Activated T-cell treated with anti-CD3 and anti-CD28 coated beads for 48 hours (primary cell): ENCODE data around the gene FITM1.
"Not testable (repeated sequence)": the region's sequence is repeated elsewhere in the genome, so short reads cannot be mapped to it uniquely, and the experiment has no call there.

ENCODE experiments used
- DNase-seq: peaks from one replicate; pipeline ENCODE4 v3.0.0-alpha.2; 2020; ENCODE audit warnings: low read depth

FITM1 gene

DNA sequence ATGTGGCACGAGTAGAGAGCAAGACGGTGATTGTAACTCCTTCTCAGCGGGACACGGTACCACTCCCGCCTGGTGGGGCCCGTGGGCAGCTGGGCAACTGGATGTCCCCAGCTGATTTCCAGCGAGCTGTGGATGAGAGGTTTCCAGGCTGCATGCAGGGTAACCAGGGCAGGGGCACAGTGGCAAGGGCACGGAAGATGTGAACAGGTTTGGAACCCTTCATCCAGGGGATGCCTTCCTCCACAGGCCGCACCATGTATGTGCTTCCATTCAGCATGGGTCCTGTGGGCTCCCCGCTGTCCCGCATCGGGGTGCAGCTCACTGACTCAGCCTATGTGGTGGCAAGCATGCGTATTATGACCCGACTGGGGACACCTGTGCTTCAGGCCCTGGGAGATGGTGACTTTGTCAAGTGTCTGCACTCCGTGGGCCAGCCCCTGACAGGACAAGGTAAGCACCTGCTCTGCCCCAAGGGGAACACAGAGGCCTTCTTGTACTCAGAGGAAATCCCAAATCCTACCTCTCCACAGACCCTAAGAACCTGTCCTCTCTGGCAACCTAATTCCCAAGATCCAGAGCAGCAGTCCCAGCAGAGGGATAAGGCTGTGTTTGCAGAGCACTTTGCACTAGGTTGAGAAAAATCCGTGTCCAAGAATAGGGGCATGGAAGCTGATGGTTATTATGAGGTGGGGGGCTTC lies 32.1 kb upstream of the FITM1 start:
- no peak for DNase-seq

DNA sequence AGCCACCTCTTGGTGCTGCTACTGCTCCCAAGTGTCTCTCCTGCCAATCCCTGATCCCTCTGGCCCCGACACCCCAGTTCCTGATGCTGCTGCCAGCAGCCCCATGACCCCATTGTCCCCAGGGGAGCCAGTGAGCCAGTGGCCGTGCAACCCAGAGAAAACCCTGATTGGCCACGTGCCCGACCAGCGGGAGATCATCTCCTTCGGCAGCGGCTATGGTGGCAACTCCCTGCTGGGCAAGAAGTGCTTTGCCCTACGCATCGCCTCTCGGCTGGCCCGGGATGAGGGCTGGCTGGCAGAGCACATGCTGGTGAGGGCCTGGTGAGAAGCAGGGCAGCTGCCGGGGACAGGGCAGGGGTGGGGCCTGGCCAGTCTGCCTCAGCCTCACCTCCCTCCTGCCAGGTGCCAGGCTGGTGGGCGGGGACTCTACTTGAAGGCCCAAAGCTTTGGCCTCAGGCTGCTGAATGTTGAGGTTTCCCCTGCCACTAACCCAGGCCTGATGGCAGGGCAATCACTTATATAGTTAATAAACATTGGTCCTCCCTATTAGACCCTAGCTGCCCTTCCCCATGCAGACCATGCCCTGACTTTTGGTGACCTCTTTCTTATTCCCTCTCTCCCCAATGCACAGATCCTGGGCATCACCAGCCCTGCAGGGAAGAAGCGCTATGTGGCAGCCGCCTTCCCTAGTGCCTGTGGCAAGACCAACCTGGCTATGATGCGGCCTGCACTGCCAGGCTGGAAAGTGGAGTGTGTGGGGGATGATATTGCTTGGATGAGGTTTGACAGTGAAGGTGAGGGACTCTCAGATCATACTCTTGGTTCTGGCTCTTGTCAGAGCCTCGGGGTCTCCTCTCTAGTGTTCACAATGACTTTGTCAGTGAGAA lies 31.3 kb upstream of the FITM1 start:
- DNase-seq = no peak

DNA sequence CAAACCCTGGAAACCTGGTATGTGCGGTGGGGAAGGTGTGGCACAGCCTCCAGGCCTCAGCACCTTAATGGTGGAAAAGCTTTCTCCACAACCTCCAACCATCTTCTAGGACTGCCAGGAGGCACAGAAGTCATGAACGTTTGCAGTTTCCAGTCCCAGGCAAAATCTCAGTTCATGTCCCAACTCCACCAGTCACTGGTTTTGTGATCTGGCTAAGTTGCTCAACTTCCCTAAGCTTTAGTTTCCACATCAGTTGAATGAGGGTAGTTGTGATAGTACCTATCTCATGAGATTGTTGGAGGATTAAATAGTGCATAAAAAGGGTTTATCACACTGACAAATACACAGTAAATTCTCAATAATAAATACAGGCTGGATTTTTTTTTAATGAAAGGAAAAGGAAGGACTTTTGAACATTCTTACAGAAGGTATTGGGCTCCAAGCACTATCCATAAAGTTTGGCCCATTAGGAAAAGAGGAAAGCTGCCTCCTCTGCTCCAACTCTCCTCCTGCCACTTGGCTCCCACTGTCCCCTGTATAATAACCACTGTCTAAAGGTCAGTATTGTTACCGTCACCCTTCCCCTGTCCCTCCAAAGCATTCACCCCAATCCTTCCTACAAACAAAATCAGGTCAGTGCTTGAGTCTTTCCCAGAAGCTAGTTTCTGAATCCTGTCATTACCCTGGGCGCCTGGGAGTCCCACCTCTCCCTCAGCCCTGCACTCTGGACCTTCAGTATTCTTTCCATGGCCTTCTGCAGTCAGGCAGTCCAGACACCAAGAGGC lies 30.1 kb upstream of the FITM1 start:
- DNase-seq = no peak

DNA sequence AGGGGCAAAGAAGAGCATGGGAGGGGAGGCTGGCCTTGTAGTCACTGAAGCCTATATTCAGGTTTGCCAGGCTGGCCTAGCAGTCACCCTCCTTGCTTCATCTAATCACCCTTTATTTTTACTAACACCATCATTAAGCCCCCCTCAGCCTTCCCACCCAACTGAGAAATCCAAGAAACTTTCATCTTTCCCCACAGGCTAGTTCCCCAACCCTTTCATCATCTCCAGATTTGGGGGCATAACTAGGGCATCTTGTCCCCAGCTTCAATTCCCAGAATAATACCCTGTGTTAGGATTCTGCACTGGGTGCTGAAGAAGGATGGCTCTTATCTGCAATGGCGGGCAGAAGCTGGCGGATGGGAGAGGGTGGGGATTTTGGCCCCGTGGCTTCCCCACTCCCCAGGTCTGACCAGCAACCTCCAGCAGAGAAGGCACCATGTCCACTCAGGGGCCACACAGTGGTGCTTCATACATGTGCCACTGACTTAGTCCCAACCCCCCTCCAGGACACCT lies 29.4 kb upstream of the FITM1 start:
- no peak for DNase-seq

DNA sequence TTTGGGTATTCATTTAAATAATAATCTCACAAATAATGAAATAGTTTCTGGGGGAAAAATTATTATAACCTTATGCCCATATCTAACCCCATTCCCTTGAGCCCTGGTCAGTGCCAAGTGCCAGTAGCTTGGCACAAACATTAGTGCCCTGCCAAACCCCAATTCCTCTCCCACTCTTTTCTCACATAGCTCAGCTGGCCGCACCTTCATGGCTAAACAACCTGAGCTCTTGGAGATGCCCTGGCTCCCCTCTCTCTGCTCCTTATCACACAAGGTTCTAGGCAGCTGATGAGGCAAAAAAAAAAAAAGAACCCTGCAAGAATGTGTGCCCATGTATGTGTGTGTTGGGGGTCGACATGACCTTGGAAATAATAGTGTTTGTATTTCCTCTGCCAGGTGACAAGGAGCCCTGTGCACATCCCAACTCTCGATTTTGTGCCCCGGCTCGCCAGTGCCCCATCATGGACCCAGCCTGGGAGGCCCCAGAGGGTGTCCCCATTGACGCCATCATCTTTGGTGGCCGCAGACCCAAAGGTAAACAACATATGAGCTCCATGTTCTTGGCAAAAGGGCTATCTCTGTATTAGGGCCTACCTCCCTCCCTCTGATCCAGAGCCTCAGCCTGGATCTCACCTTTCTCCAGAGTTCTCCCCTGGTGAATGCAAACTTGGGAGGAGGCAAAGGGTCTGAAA lies 28.0 kb upstream of the FITM1 start:
- DNase-seq = no peak

DNA sequence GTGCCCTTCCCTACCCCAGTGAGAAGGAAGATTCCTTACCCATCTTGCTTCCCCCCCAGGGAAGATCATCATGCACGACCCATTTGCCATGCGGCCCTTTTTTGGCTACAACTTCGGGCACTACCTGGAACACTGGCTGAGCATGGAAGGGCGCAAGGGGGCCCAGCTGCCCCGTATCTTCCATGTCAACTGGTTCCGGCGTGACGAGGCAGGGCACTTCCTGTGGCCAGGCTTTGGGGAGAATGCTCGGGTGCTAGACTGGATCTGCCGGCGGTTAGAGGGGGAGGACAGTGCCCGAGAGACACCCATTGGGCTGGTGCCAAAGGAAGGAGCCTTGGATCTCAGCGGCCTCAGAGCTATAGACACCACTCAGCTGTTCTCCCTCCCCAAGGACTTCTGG lies 27.0 kb upstream of the FITM1 start:
- DNase-seq = no peak

DNA sequence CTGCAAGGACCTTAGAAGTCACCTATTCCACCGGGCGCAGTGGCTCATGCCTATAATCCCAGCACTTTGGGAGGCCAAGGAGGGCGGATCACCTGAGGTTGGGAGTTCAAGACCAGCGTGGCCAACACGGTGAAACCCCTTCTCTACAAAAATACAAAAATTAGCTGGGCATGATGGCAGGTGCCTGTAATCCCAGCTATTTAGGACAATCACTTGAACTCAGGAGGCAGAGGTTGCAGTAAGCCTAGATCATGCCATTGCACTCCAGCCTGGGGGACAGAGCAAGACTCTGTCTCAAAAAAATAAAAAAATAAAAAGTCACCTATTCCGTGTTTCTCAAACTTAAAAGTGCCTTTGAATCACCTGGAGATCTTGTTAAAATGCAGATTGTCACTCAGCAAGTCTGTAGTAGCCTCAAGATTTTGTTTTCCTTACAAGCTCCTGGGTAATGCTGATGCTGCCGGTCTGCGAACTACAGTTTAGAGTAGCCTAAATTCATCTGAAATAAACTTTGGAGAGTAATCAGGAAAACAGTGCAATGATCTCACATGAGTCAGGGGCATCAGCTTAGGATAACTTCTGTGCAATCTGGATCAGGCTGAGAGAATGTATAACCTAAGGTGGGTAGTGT lies 24.7 kb upstream of the FITM1 start:
- DNase-seq = not testable (repeated sequence)

DNA sequence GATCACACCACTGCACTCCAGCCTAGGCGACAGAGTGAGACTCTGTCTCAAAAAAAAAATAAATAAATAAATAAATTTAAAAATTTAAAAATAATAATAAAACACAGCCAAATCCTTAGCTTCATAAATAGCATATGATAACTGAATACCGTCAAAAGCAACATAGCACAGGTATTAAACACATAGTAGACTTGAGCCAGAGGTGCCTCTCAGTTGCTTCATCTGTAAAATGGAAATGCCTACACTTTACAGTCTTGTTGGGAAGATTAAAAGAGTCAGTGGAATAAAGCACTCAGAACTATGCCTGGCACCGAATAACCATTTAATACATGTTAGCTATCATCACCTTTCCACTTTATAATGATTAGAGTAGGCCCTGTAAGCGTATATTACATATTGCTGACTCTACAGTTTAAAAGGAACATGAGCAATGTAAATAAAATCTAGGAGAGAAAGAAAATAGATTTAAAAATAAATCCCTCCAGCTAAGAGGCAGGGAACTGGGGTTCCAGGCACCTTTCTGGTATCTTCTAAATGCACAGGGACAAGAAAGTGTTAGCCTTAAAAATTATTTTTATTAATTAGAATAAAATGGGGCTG lies 23.7 kb upstream of the FITM1 start:
- DNase-seq = no peak

DNA sequence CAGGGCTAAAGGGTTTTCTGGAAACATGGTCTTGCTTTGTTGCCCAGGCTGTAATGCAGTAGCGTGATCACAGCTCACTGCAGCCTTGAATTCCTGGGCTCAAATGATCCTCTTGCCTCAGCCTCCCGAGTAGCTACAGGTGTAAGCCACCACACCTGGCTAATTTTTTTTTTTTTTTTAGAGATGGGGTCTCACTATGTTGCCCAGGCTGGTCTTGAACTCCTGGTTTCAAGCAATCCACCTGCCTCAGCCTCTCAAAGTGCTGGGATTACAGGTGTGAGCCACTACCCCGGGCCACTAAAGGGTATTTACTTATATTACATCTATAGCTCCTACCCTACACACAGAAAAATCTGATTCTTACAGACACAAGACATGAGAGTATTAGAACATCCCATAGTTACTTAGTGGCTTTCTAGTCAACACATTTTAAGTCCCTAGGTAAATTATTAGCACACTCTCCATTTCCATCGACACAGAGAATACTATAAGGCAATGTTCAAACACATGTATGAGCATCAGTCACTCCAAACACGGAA lies 22.1 kb upstream of the FITM1 start:
- DNase-seq = no peak

DNA sequence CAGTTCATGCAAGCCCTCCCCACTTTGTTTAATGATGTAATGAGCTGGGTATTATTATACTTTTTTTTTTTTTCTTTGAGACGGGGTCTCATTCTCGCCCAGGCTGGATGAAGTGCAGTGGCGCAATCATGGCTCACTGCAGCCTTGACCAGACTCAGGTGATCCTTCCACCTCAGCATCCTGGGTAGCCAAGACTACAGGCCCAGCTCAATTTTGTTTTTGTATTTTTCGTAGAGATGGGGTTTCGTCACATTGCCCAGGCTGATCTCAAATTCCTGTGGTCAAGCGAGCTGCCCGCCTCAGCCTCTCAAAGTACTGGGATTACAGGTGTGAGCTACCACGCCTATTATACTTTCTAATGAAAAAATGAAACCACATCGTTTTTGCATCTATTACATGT lies 20.4 kb upstream of the FITM1 start:
- no peak for DNase-seq

DNA sequence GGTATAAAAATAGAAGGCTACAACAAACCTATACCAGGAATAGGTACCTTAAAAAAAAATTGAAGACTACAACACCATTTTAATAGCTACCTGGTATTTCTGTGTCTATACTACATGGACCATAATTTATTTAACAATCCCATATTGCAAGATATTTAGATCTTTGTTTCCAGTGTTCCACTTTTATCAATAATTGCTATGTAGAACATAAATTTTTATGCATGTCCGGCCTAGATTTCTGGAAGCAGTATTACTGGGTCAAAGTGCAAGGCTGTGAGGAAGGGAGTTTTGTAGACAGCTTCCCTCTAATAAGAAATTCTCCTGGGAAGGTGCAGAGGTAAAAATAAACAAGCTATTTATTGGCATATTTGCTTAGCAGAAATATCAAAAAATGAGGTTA lies 19.9 kb upstream of the FITM1 start:
- no peak for DNase-seq

DNA sequence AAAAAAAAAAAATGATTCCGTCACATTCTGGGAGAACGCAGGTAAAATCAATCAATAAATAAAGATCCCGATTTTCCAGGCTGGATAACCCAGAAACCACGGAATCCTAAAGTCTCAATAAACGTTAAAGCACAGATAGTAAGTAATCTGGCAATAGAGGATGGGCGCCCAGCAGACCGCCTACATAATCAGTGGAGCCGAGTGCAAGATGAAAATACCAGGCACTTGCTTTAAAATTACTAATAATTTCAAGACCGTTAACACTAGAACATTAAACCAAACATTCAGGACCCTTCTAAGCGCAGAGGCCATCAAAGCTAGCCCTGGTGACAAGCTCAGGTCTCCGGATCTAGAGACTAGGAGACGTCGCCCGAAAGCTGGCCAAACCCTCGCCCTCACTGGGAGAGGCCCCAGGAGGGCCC lies 17.1 kb upstream of the FITM1 start:
- no peak for DNase-seq

DNA sequence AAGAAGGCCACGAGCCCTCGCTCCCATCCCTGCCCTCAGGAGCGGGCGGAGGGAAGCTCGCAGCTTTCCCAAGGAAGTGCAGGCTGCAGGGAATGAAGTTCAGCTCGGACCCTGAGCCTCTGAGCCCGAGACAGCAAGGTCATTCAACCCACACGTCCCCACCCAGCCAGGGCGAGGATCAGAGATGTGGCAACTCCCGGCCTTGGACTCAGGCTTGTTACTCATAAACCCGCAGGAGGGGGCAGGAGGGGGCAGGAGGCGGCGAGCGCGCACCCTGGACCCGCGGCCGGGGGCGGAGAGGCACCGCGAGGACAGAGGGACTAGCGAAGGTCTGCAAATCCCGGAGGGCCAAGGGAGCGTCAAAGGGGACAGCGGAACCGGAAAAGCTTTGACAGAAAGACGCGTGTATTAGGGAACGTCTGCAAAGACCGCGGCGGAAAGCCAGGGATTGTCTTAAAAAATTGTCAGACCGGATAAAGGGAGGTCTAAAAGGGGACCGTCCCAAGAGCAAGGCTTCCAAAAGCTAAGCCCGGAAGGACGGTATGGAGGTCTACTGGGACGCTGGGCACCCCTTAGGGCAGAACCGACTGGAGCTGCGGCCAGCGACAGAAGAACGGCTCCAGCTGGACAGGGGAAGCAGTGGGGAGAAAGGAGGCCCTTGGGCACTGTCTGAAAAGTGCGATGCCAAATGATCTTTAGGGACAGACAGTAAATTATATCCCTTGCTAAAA lies 16.5 kb upstream of the FITM1 start:
- DNase-seq = peak; percentile 82

DNA sequence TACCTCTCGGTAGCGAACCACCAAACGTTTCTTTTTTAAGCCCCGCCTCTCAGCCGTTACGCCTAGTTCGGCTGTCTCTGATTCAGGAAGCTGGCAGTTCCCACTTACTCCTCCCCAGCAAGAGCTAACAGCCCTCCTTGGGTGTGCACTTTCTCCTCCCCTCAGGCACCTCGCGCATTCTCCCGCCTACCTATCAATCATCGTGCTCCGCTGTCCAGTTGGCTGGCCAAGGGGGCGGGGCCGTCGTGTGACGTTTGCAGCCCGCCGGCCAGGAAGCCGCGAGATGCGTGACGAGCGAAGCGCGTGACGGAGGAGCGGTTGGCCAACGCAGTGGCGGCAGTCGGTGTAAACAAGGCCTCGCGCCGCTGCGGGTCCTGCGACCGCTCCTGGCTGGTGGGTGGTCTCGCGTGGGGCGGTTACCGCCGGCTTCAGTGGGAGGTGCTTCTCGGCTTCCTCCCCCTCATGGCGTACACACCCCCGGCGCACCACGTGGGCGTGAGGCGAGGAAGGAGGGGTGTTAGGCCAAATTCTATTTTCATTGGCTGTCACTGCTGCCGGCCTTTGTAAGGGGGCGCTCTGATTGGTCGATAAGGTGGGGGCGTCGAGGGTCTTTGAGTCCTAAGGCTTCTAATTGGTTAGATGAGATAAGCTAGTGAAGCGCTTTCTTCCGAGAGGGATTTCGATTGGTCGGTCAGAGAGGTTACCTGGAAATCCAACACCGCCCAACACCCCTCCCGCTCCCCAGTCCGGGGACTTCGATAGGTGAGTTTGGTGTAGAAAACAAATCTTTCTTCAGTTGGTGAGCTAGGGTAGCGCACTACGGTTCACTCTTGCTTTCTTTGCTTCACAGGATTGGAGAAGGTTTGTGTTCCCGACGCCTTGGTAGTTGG lies 15.7 kb upstream of the FITM1 start, which contains the start of the genes DCAF11 and NRL:
TSS of gene DCAF11 (plus strand) at position 246 of the 890 bp plus-strand sequence. CDS start 818 bp downstream, outside the sequence.
TSS of gene NRL (minus strand) at position 418 of the 890 bp plus-strand sequence. CDS start 32,101 bp downstream, outside the sequence.
- peak; percentile 97 for DNase-seq

DNA sequence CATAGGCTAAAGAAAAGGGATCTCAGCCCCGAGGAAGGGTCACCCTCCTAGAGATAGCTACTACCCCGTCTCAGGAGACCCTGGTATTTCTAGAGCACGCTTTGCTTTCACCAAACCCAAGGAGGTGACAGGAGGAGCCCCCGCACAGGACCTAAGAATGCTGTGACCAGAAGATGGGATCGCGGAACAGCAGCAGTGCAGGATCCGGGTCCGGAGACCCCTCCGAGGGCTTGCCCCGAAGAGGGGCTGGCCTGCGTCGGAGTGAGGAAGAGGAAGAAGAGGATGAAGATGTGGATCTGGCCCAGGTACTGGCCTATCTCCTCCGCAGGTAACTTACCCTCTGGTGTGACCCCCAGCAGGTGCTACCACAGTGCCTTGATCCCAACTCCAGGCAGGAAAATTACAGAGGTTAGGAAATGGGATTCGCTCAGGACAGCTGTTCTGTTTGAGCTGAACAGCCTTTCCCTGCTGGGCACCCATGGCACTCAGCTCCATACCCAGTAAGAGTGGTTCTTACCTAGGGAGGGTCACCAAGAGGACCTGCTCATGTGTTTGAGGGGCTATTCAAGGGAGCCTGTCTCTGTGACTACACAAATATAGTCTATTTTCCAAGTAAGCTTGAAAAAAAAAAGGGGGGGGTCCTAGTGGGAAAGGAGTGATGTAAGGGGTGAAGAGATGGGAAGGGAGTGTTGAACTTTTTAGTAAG lies 14.9 kb upstream of the FITM1 start:
- no peak for DNase-seq

DNA sequence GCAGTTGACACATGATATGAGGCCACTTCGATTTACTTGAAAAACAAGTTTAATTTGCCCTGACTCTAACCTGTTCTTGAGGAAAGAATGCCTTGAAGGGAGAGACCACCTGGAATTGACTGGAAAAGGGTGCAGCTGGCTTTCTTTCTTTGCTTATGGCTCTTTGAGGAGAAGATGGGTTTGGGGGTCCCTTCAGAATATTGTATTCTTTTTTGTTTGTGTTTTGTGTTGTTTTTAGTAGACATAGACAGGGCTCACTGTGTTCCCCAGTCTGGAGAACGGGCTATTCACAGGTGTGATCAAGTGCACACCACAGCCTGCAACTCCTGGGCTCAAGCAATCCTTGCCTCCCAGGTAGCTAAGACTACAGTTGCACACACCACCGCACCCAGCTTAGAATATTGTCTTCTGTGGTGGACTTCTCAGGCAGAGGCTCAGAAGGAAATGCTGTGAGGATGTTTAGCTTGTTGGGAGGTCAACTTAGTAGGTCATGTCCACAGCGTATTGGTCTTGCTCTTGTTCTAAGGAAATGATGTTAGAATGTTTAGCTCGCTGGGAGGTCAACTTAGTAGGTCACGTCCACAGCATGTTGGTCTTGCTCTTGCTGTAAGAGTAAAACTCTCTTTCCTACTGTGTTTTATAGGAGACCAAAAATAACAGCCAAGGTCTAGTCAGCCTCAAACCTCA lies 14.2 kb upstream of the FITM1 start:
- no peak for DNase-seq

DNA sequence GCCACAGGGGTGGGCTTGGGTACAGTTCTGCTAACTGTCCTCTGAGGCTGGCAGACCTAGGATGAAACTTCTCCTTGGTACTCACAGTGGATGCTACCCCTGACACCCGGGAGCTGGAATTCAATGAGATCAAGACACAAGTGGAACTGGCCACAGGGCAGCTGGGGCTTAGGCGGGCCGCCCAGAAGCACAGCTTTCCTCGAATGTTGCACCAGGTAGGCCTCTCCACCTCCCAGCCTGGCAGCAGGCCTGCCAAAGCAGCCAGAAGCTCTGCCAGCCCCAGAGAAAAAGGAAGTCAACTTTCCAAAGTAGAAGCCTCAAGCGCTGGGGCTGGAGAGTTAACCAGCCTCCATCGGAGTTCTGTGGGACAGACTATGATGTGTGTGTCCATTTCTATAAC lies 13.3 kb upstream of the FITM1 start:
- no peak for DNase-seq
